AG10803 (cell line): ENCODE measurements around the gene FMNL2.

Experiments
- DNase-seq: peaks from one replicate; pipeline ENCODE4 v3.0.0; 2010; ENCODE audit warnings: low read depth
- H3K4me3 ChIP-seq: 2 replicates; pipeline ENCODE4 v1.5.1; 2011; ENCODE audit warnings: mild to moderate bottlenecking, low read length, control low read depth
- CTCF ChIP-seq: conservative IDR thresholded peaks from 2 replicates; pipeline ENCODE4 v1.5.1; 2011; ENCODE audit warnings: mild to moderate bottlenecking, low read length, control low read depth, inconsistent platforms

The FMNL2 gene

GRCh38 chr2:152402780-152403759 lies 68.1 kb downstream of the FMNL2 start:
- no peak for TF ChIP-seq CTCF
- DNase-seq: no peak
- H3K4me3 ChIP-seq: no peak overlapping the region

GRCh38 chr2:152405206-152406118 lies 70.5 kb downstream of the FMNL2 start:
- peak; percentile 31 for DNase-seq
- no peak overlapping the region for H3K4me3 ChIP-seq
- no peak for TF ChIP-seq CTCF

GRCh38 chr2:152406119-152406835 lies 71.3 kb downstream of the FMNL2 start:
- no peak overlapping the region for H3K4me3 ChIP-seq
- no peak for TF ChIP-seq CTCF
- DNase-seq: no peak

- no peak for DNase-seq
- TF ChIP-seq CTCF: no peak
- H3K4me3 ChIP-seq: peak overlapping the region; percentile 52
Measured at GRCh38 chr2:152406836-152407161, 71.8 kb downstream of the FMNL2 start.

- DNase-seq: peak; percentile 54
- no peak; the same call in 1 of the 2 replicates for TF ChIP-seq CTCF
- H3K4me3 ChIP-seq: peak overlapping the region; percentile 52
Measured at GRCh38 chr2:152407204-152407721, 72.3 kb downstream of the FMNL2 start.

- TF ChIP-seq CTCF: no peak
- no peak for DNase-seq
- no peak overlapping the region for H3K4me3 ChIP-seq
Measured at GRCh38 chr2:152407806-152408205, 72.8 kb downstream of the FMNL2 start.
